HCT116 (cell line): ENCODE results near the gene MEG3.

Experiments used
- ATF3 ChIP-seq: IDR thresholded peaks from 2 replicates; pipeline ENCODE4 v1.6.1; 2012
- CTCF ChIP-seq, 3 experiments: fragments of 200-600 bp in 1 of 3; sonication (generic) in 1 of 3; IDR thresholded peaks in 2 of 3; conservative IDR thresholded peaks in 1 of 3; 2 replicates each; pipeline ENCODE4 v1.5.1; 2012 to 2017; ENCODE audit warnings: low read depth in 2 of 3, low read length in 2 of 3, antibody characterized with exemption in 1 of 3, borderline replicate concordance in 1 of 3, control low read depth in 1 of 3, mild to moderate bottlenecking in 1 of 3, mixed read lengths in 1 of 3, mixed run types in 1 of 3, moderate library complexity in 1 of 3; ENCODE audit not compliant: insufficient read depth in 1 of 3
- ELF1 ChIP-seq: IDR thresholded peaks from 2 replicates; pipeline ENCODE4 v1.6.1; 2012; ENCODE audit warnings: low read depth, borderline replicate concordance
- EZH2 ChIP-seq: fragments of 200-600 bp; sonication (generic); IDR thresholded peaks from 2 replicates; pipeline ENCODE4 v1.6.1; 2017; ENCODE audit warnings: antibody characterized with exemption, mixed run types
- EZH2phosphoT487 ChIP-seq: fragments of 200-600 bp; IDR thresholded peaks from 2 replicates; pipeline ENCODE4 v1.6.1; 2018; ENCODE audit warnings: antibody characterized with exemption, borderline replicate concordance
- POLR2AphosphoS5 ChIP-seq: IDR thresholded peaks from 2 replicates; pipeline ENCODE4 v1.6.1; 2011; ENCODE audit warnings: mild to moderate bottlenecking, low read depth, low read length, moderate library complexity
- REST ChIP-seq: IDR thresholded peaks from 2 replicates; pipeline ENCODE4 v1.6.1; 2012; ENCODE audit warnings: low read depth
- ZBTB33 ChIP-seq: IDR thresholded peaks from 2 replicates; pipeline ENCODE4 v1.6.1; 2011; ENCODE audit warnings: mild to moderate bottlenecking, low read length, moderate library complexity; ENCODE audit not compliant: insufficient replicate concordance; ENCODE audit errors: extremely low read depth
- ZNF274 ChIP-seq: fragments of 200-500 bp; sonication (Bioruptor generic); IDR thresholded peaks from 2 replicates; pipeline ENCODE4 v1.6.1; 2014; ENCODE audit warnings: mild to moderate bottlenecking, low read depth, low read length, inconsistent platforms

GRCh38 chr14:100889641-100890040, 63.7 kb downstream of the MEG3 start:
- TF ChIP-seq EZH2 (no peak), CTCF (IDR thresholded peaks at IDR 0.05 in 2 of 3, conservative IDR thresholded peaks at IDR 0.05 in 1 of 3; ENCODE audit: borderline replicate concordance in 1 of 3, insufficient read depth in 1 of 3, low read depth in 2 of 3, low read length in 2 of 3) (no peak), ZNF274 (no peak), REST (no peak), ATF3 (no peak), ELF1 (no peak), ZBTB33 (no peak), POLR2AphosphoS5 (no peak), EZH2phosphoT487 (no peak)
